HFFc6 (cell line): Measurements from ENCODE around the gene PCP4L1. TPM values are rescaled to one million over a fixed set of nuclear protein-coding genes. Genes with fewer than 3 reads are reported as not detected.

Source experiments
- DNase-seq: peaks from one replicate; pipeline ENCODE4 v3.0.0-alpha.2; 2018
- H3K27ac Mint-ChIP-seq: 2 replicates; pipeline ENCODE4 v1.8.0; 2020; ENCODE audit warnings: mild to moderate bottlenecking, mixed read lengths
- H3K27me3 Mint-ChIP-seq: 2 replicates; pipeline ENCODE4 v1.8.0; 2021; ENCODE audit warnings: mild to moderate bottlenecking, moderate library complexity, mixed read lengths; ENCODE audit not compliant: insufficient read depth
- H3K36me3 Mint-ChIP-seq: 2 replicates; pipeline ENCODE4 v1.8.0; 2021; ENCODE audit warnings: low read depth, mixed read lengths
- H3K4me1 Mint-ChIP-seq: 2 replicates; pipeline ENCODE4 v1.8.0; 2020; ENCODE audit warnings: low read depth, mixed read lengths
- H3K4me3 Mint-ChIP-seq: 2 replicates; pipeline ENCODE4 v1.8.0; 2020; ENCODE audit warnings: mild to moderate bottlenecking, moderate library complexity, mixed read lengths
- H3K9me3 Mint-ChIP-seq: 2 replicates; pipeline ENCODE4 v1.8.0; 2020; ENCODE audit warnings: mild to moderate bottlenecking, mixed read lengths
- CTCF ChIP-seq: fragments of 200-600 bp; sonication (generic); IDR thresholded peaks from 2 replicates; pipeline ENCODE4 v1.5.0; 2021; ENCODE audit warnings: antibody characterized with exemption, mild to moderate bottlenecking
- total RNA-seq, 6 experiments: library from RNA; stranded (reverse); fragmentation: NEBNext Ultra II Directional; extraction: Animal tissue kit (Norgen Biotek cat#: 25700); gene quantifications; 2 replicates in 1 of 6; 3 replicates in 5 of 6; pipeline ENCODE4 v1.2.3, GENCODE V29; 2021

Gene PCP4L1
- total RNA-seq, 6 experiments from 2014 or later = not detected

- no peak for DNase-seq
- no peak for TF ChIP-seq CTCF
- H3K27ac Mint-ChIP-seq = no peak overlapping the region
- peaks cover 29% of the 10 kb centered on the region for H3K27me3 Mint-ChIP-seq
- no peak overlapping the region for H3K4me3 Mint-ChIP-seq
- no peaks in the 10 kb centered on the region for H3K9me3 Mint-ChIP-seq
- H3K36me3 Mint-ChIP-seq = no peaks in the 10 kb centered on the region
- H3K4me1 Mint-ChIP-seq = no peaks in the 10 kb centered on the region
Observed at GRCh38 chr1:161285521-161285920, 27.0 kb downstream of the PCP4L1 start.

DNA sequence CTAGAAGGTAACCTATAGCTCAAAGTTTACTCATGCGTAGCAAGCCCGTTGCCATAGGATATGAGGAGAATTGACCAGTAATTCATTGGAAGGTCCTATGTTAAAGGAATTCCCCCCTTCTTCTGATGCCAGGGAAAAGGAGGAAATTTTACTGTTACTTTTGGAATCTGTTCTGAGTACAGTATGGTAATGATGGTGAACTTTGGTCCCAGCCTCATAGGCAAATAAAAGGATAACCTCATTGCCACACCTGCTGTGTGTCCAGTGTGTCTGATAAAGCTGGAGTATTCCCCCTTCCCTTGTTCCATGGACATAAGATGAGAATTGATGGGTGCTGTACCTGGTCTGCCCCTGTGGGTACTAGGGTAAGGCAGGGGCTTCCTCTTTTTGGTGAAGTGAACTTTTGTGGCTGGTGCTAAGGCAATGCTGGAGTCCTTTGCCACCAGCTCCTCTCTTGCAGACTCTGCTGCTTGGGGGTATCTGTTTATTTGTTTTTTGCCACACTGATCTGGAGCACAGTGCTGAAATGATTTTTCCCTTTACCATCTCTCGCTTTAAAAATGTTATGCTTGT lies 29.0 kb downstream of the PCP4L1 start:
- Mint-ChIP-seq H3K4me1 (no peaks in the 10 kb centered on the region), H3K9me3 (no peaks in the 10 kb centered on the region), H3K27me3 (peaks cover 29% of the 10 kb centered on the region), H3K36me3 (no peaks in the 10 kb centered on the region), H3K4me3 (no peak overlapping the region), H3K27ac (no peak overlapping the region)
- no peak for DNase-seq
- no peak for TF ChIP-seq CTCF

GRCh38 chr1:161290779-161291178 lies 32.2 kb downstream of the PCP4L1 start:
- no peak overlapping the region for H3K27ac Mint-ChIP-seq
- no peak for TF ChIP-seq CTCF
- peaks cover 10% of the 10 kb centered on the region for H3K27me3 Mint-ChIP-seq
- no peaks in the 10 kb centered on the region for H3K4me1 Mint-ChIP-seq
- no peaks in the 10 kb centered on the region for H3K9me3 Mint-ChIP-seq
- DNase-seq = no peak
- H3K4me3 Mint-ChIP-seq = no peak overlapping the region
- no peaks in the 10 kb centered on the region for H3K36me3 Mint-ChIP-seq

GRCh38 chr1:161297415-161297814 lies 38.9 kb downstream of the PCP4L1 start:
- H3K36me3 Mint-ChIP-seq = no peaks in the 10 kb centered on the region
- H3K27ac Mint-ChIP-seq = no peak overlapping the region
- no peaks in the 10 kb centered on the region for H3K9me3 Mint-ChIP-seq
- H3K4me1 Mint-ChIP-seq = no peaks in the 10 kb centered on the region
- no peak overlapping the region for H3K4me3 Mint-ChIP-seq
- TF ChIP-seq CTCF = no peak
- peaks cover 4% of the 10 kb centered on the region for H3K27me3 Mint-ChIP-seq
- no peak for DNase-seq

GRCh38 chr1:161298116-161298515 lies 39.6 kb downstream of the PCP4L1 start:
- no peaks in the 10 kb centered on the region for H3K4me1 Mint-ChIP-seq
- H3K27me3 Mint-ChIP-seq = peaks cover 4% of the 10 kb centered on the region
- no peaks in the 10 kb centered on the region for H3K36me3 Mint-ChIP-seq

More at GRCh38 chr1:161298116-161298515, 39.6 kb downstream of the PCP4L1 start:
- Mint-ChIP-seq H3K4me3 (no peak overlapping the region), H3K9me3 (no peaks in the 10 kb centered on the region), H3K27ac (no peak overlapping the region)
- no peak for TF ChIP-seq CTCF
- DNase-seq = no peak
